CD14-positive monocyte (primary cell): ENCODE measurements around the gene C16orf96. TPM values are rescaled to one million over a fixed set of nuclear protein-coding genes. Genes with fewer than 3 reads are reported as not detected.

Source experiments
- DNase-seq, 3 donors: peaks; one replicate each; pipeline ENCODE4 v3.0.0-alpha.2; 2011 to 2022
- H2AFZ ChIP-seq: 2 replicates; pipeline ENCODE4 v1.6.0; 2012; ENCODE audit warnings: mild to moderate bottlenecking, low read depth, low read length, inconsistent platforms; ENCODE audit not compliant: insufficient read depth, poor library complexity, severe bottlenecking
- H3K27ac ChIP-seq, 2 donors: 1 replicate in 1 of 2; 2 replicates in 1 of 2; pipeline ENCODE4 v1.5.1; 2012 to 2013; ENCODE audit warnings: low read length in 2 of 2, control low read depth in 1 of 2, inconsistent platforms in 1 of 2, low read depth in 1 of 2, mild to moderate bottlenecking in 1 of 2
- H3K27me3 ChIP-seq, 2 donors: one replicate each; pipeline versions ENCODE4 v1.6.0 to v1.6.1; 2011 to 2013; ENCODE audit warnings: low read length in 2 of 2; ENCODE audit not compliant: control insufficient read depth in 2 of 2, insufficient read depth in 2 of 2
- H3K36me3 ChIP-seq, 2 donors: replicated peaks in 1 of 2; 1 replicate in 1 of 2; 2 replicates in 1 of 2; pipeline versions ENCODE4 v1.5.1 to v1.6.1; 2012 to 2013; ENCODE audit warnings: low read length in 2 of 2, control low read depth in 1 of 2, inconsistent platforms in 1 of 2, mild to moderate bottlenecking in 1 of 2; ENCODE audit not compliant: insufficient read depth in 2 of 2, control insufficient read depth in 1 of 2
- H3K4me1 ChIP-seq, 2 donors: 1 replicate in 1 of 2; 2 replicates in 1 of 2; pipeline versions ENCODE4 v1.5.1 to v1.6.1; 2012 to 2013; ENCODE audit warnings: low read length in 2 of 2, control low read depth in 1 of 2, inconsistent platforms in 1 of 2, mild to moderate bottlenecking in 1 of 2, moderate library complexity in 1 of 2; ENCODE audit not compliant: insufficient read depth in 2 of 2, control insufficient read depth in 1 of 2
- H3K4me2 ChIP-seq: replicated peaks from 2 replicates; pipeline ENCODE3; 2012; ENCODE audit warnings: low read length, moderate library complexity, mild to moderate bottlenecking; ENCODE audit not compliant: poor library complexity, severe bottlenecking; ENCODE audit errors: extremely low read depth
- H3K4me3 ChIP-seq, 3 experiments: fragments of 200-600 bp in 1 of 3; sonication (generic) in 1 of 3; replicated peaks in 1 of 3; 1 replicate in 2 of 3; 2 replicates in 1 of 3; pipeline ENCODE4 v1.5.1; 2011 to 2013; ENCODE audit warnings: low read length in 3 of 3, mild to moderate bottlenecking in 3 of 3, control low read depth in 2 of 3, low read depth in 2 of 3, inconsistent platforms in 1 of 3, moderate library complexity in 1 of 3
- H3K79me2 ChIP-seq: 2 replicates; pipeline ENCODE4 v1.6.0; 2012; ENCODE audit warnings: mild to moderate bottlenecking, control low read depth, inconsistent platforms, low read length, moderate library complexity; ENCODE audit not compliant: insufficient read depth
- H3K9ac ChIP-seq: 2 replicates; pipeline ENCODE4 v1.6.0; 2017; ENCODE audit warnings: low read length, mild to moderate bottlenecking; ENCODE audit not compliant: insufficient read depth, poor library complexity, severe bottlenecking
- H3K9me3 ChIP-seq, 2 donors: replicated peaks in 1 of 2; 1 replicate in 1 of 2; 2 replicates in 1 of 2; pipeline versions ENCODE4 v1.5.1 to v1.6.1; 2012 to 2013; ENCODE audit warnings: low read length in 2 of 2, control low read depth in 1 of 2; ENCODE audit not compliant: control insufficient read depth in 1 of 2, insufficient read depth in 1 of 2
- H4K20me1 ChIP-seq: 2 replicates; pipeline ENCODE4 v1.6.0; 2012; ENCODE audit warnings: mild to moderate bottlenecking, low read length, control low read depth, moderate library complexity; ENCODE audit not compliant: insufficient read depth
- H3K27ac Mint-ChIP-seq, 7 donors: one replicate each; pipeline ENCODE4 v1.8.0; 2020; ENCODE audit warnings: mild to moderate bottlenecking in 7 of 7, mixed read lengths in 7 of 7, moderate library complexity in 6 of 7, inconsistent platforms in 2 of 7
- H3K27me3 Mint-ChIP-seq, 3 donors: one replicate each; pipeline ENCODE4 v1.8.0; 2021 to 2022; ENCODE audit warnings: low read depth in 3 of 3, mild to moderate bottlenecking in 3 of 3, mixed read lengths in 3 of 3, moderate library complexity in 3 of 3, inconsistent platforms in 1 of 3
- H3K36me3 Mint-ChIP-seq, 2 donors: one replicate each; pipeline ENCODE4 v1.8.0; 2020; ENCODE audit warnings: mixed read lengths in 2 of 2, inconsistent platforms in 1 of 2, mild to moderate bottlenecking in 1 of 2
- H3K4me1 Mint-ChIP-seq: one replicate; pipeline ENCODE4 v1.8.0; 2020; ENCODE audit warnings: mild to moderate bottlenecking, mixed read lengths
- H3K4me3 Mint-ChIP-seq, 2 donors: one replicate each; pipeline ENCODE4 v1.8.0; 2020; ENCODE audit warnings: mild to moderate bottlenecking in 2 of 2, mixed read lengths in 2 of 2, moderate library complexity in 1 of 2
- H3K9me3 Mint-ChIP-seq, 7 donors: one replicate each; pipeline ENCODE4 v1.8.0; 2020 to 2022; ENCODE audit warnings: mixed read lengths in 7 of 7, mild to moderate bottlenecking in 6 of 7, moderate library complexity in 6 of 7, inconsistent platforms in 2 of 7
- CTCF ChIP-seq: fragments of 200-600 bp; IDR thresholded peaks from one replicate; pipeline ENCODE4 v1.8.0; 2022; ENCODE audit warnings: antibody characterized with exemption, mild to moderate bottlenecking
- WGBS: methylation state at CpG from one replicate; pipeline ENCODE4 v1.1.5; 2013; ENCODE audit warnings: missing lambda C conversion rate; ENCODE audit not compliant: insufficient coverage; 5-methylcytosine and 5-hydroxymethylcytosine counted together
- intact Hi-C, 2 donors: fragments of 100-400 bp; cut with micrococcal nuclease; formaldehyde crosslinking; loops; one replicate each; pipeline versions ENCODE4 v1.15.0 to v1.15.1; 2023
- polyA plus RNA-seq, 3 donors: library from polyadenylated mRNA; depleted of rRNA in 1 of 3; unstranded in 2 of 3; stranded (reverse) in 1 of 3; fragments of 300-500 nt in 2 of 3; fragments of >200 nt in 1 of 3; fragmentation: Illumina TruSeq in 2 of 3; gene quantifications; 1 replicate in 2 of 3; 2 replicates in 1 of 3; pipeline ENCODE4 v1.2.3, GENCODE V29; 2012 to 2021

Gene C16orf96
- polyA plus RNA-seq, 3 donors = 0.13 TPM; not detected in 2

- Mint-ChIP-seq H3K27ac (no peak overlapping the region), H3K9me3 (peaks cover 0 to 1% (median 0%) of the 10 kb centered on the region in 7 donors), H3K4me1 (peaks cover 26% of the 10 kb centered on the region), H3K36me3 (peaks cover 9 to 29% of the 10 kb centered on the region in 2 donors), H3K27me3 (peaks cover 0 to 1% (median 0%) of the 10 kb centered on the region in 3 donors), H3K4me3 (no peak overlapping the region)
- DNase-seq = no peak
- Histone ChIP-seq H2AFZ (no peak overlapping the region), H3K27ac (no peak overlapping the region), H3K79me2 (peaks cover 44% of the 10 kb centered on the region), H3K4me1 (peaks cover 23 to 26% of the 10 kb centered on the region in 2 donors), H3K9me3 (no peaks in the 10 kb centered on the region), H3K4me3 (no peak overlapping the region), H3K9ac (no peak overlapping the region), H4K20me1 (peaks cover 61% of the 10 kb centered on the region), H3K4me2 (no peak overlapping the region), H3K36me3 (peaks cover 23 to 27% of the 10 kb centered on the region in 2 donors), H3K27me3 (no peaks in the 10 kb centered on the region)
- no peak for TF ChIP-seq CTCF
- 90% methylated on average over 6 of the region's 8 CpGs for WGBS
- intact Hi-C loops = no loop called here
These were observed 52.5 kb downstream of the C16orf96 start for GRCh38 chr16:4608704-4608980.

- no peak overlapping the region for H3K4me2 ChIP-seq
- H3K4me1 ChIP-seq = peaks cover 27 to 31% of the 10 kb centered on the region in 2 donors
- no peak for TF ChIP-seq CTCF
- peaks cover 66% of the 10 kb centered on the region for H4K20me1 ChIP-seq
- 96% methylated on average over 39 of the region's 45 CpGs for WGBS
- Mint-ChIP-seq H3K27me3 (peaks cover 0 to 1% (median 0%) of the 10 kb centered on the region in 3 donors), H3K4me1 (peaks cover 26% of the 10 kb centered on the region), H3K27ac (no peak overlapping the region), H3K4me3 (no peak overlapping the region), H3K36me3 (peaks cover 9 to 29% of the 10 kb centered on the region in 2 donors), H3K9me3 (peaks cover 0 to 1% (median 0%) of the 10 kb centered on the region in 7 donors)
- intact Hi-C loops = loop anchor here in 1 of 2 donors (5.0 to 10.0 kb wide), 2 partner anchors 43 to 95 kb away; no protein-coding TSS in a partner anchor
- no peak for DNase-seq
- H3K36me3 ChIP-seq = peaks cover 23 to 27% of the 10 kb centered on the region in 2 donors
- H3K27ac ChIP-seq = no peak overlapping the region
- no peak overlapping the region for H3K9ac ChIP-seq
- no peak overlapping the region for H3K4me3 ChIP-seq
- no peak overlapping the region for H2AFZ ChIP-seq
- H3K27me3 ChIP-seq = no peaks in the 10 kb centered on the region
- H3K9me3 ChIP-seq = no peaks in the 10 kb centered on the region
- peaks cover 51% of the 10 kb centered on the region for H3K79me2 ChIP-seq
These were observed 53.3 kb downstream of the C16orf96 start for GRCh38 chr16:4609200-4610010.
